Panc1 (cell line): Measurements from ENCODE around the gene ARID1A.

ENCODE experiments used
- CTCF ChIP-seq: fragments of 450-650 bp; IDR thresholded peaks from 2 replicates; pipeline ENCODE4 v1.5.1; 2017; ENCODE audit warnings: mild to moderate bottlenecking
- REST ChIP-seq, 2 experiments: IDR thresholded peaks; 2 replicates each; pipeline ENCODE4 v1.6.1; 2011 to 2012; ENCODE audit warnings: low read depth in 2 of 2, control low read depth in 1 of 2, low read length in 1 of 2, mild to moderate bottlenecking in 1 of 2, moderate library complexity in 1 of 2; ENCODE audit not compliant: insufficient read depth in 1 of 2
- TCF7L2 ChIP-seq: IDR thresholded peaks from 2 replicates; pipeline ENCODE4 v1.6.1; 2011; ENCODE audit warnings: mild to moderate bottlenecking, low read depth, low read length, inconsistent platforms

- no peak for TF ChIP-seq CTCF
- TF ChIP-seq TCF7L2 = no peak
- TF ChIP-seq REST (IDR thresholded peaks at IDR 0.05; ENCODE audit: insufficient read depth in 1 of 2, low read depth in 2 of 2, low read length in 1 of 2) = no peak
These were observed 65.4 kb downstream of the ARID1A start for GRCh38 chr1:26761217-26761616.
